Cardiac muscle cell (in vitro differentiated cells and primary cell): Measurements from ENCODE around the gene ADCYAP1R1. TPM values are rescaled to one million over a fixed set of nuclear protein-coding genes. Genes with fewer than 3 reads are reported as not detected.

Source experiments
- DNase-seq, 2 donors: peaks; one replicate each; pipeline versions ENCODE4 v3.0.0 to v3.0.0-alpha.2; 2010 to 2017; ENCODE audit warnings: low read depth in 1 of 2, low spot score in 1 of 2
- H3K27ac ChIP-seq: fragments of 200-600 bp; sonication (generic); 2 replicates; pipeline ENCODE4 v1.5.1; 2016
- H3K27me3 ChIP-seq: fragments of 200-600 bp; sonication (generic); 2 replicates; pipeline ENCODE4 v1.6.0; 2016; ENCODE audit warnings: control low read depth
- H3K36me3 ChIP-seq: fragments of 200-600 bp; sonication (generic); 2 replicates; pipeline ENCODE4 v1.5.1; 2016; ENCODE audit warnings: control low read depth
- H3K4me1 ChIP-seq: fragments of 200-600 bp; sonication (generic); 2 replicates; pipeline ENCODE4 v1.8.1; 2017; ENCODE audit warnings: low read depth, mild to moderate bottlenecking, mixed run types
- H3K4me3 ChIP-seq: fragments of 200-600 bp; sonication (generic); 2 replicates; pipeline ENCODE4 v1.5.1; 2016; ENCODE audit warnings: mild to moderate bottlenecking
- H3K9me3 ChIP-seq: fragments of 200-600 bp; sonication (generic); 2 replicates; pipeline ENCODE4 v1.5.1; 2017; ENCODE audit warnings: low read depth, mild to moderate bottlenecking, control low read depth
- CTCF ChIP-seq: IDR thresholded peaks from 2 replicates; pipeline ENCODE4 v1.5.1; 2012; ENCODE audit warnings: low read depth, mild to moderate bottlenecking, low read length
- polyA plus RNA-seq: library from polyadenylated mRNA; unstranded; fragments of >200 nt; fragmentation: Nextera tagmentation; extraction: Ambion mirVana; gene quantifications from 2 replicates; pipeline ENCODE4 v1.2.1, GENCODE V29; 2016
- total RNA-seq: library from RNA; depleted of rRNA; stranded (reverse); fragments of >200 nt; gene quantifications from 2 replicates; pipeline ENCODE4 v1.2.3, GENCODE V29; 2016

Gene ADCYAP1R1
- total and polyA plus RNA-seq, 2 experiments from 2014 or later = 0.49 to 4.5 TPM

GRCh38 chr7:31061185-31061584 lies 9.1 kb downstream of the ADCYAP1R1 start:
- no peak overlapping the region for H3K4me3 ChIP-seq
- H3K4me1 ChIP-seq = no peaks in the 10 kb centered on the region
- H3K27ac ChIP-seq = no peak overlapping the region
- no peaks in the 10 kb centered on the region for H3K27me3 ChIP-seq
- H3K9me3 ChIP-seq = no peaks in the 10 kb centered on the region
- DNase-seq = no peak
- TF ChIP-seq CTCF = no peak
- no peaks in the 10 kb centered on the region for H3K36me3 ChIP-seq

- no peaks in the 10 kb centered on the region for H3K9me3 ChIP-seq
These were observed 10.8 kb downstream of the ADCYAP1R1 start for GRCh38 chr7:31062746-31063435.

GRCh38 chr7:31065021-31065593 lies 13.0 kb downstream of the ADCYAP1R1 start:
- no peaks in the 10 kb centered on the region for H3K36me3 ChIP-seq
- no peaks in the 10 kb centered on the region for H3K4me1 ChIP-seq
- no peaks in the 10 kb centered on the region for H3K27me3 ChIP-seq
- no peak for DNase-seq
- no peak overlapping the region for H3K4me3 ChIP-seq
- no peaks in the 10 kb centered on the region for H3K9me3 ChIP-seq
- no peak for TF ChIP-seq CTCF
- H3K27ac ChIP-seq = no peak overlapping the region

More at GRCh38 chr7:31062746-31063435, 10.8 kb downstream of the ADCYAP1R1 start:
- TF ChIP-seq CTCF = no peak
- H3K4me3 ChIP-seq = no peak overlapping the region
- H3K36me3 ChIP-seq = no peaks in the 10 kb centered on the region
- DNase-seq = no peak
- H3K27ac ChIP-seq = no peak overlapping the region
- no peaks in the 10 kb centered on the region for H3K27me3 ChIP-seq
- H3K4me1 ChIP-seq = no peaks in the 10 kb centered on the region

GRCh38 chr7:31065840-31066239 lies 13.7 kb downstream of the ADCYAP1R1 start:
- no peaks in the 10 kb centered on the region for H3K36me3 ChIP-seq
- H3K4me1 ChIP-seq = no peaks in the 10 kb centered on the region
- H3K27me3 ChIP-seq = no peaks in the 10 kb centered on the region
- no peak for TF ChIP-seq CTCF
- no peak overlapping the region for H3K27ac ChIP-seq
- H3K9me3 ChIP-seq = no peaks in the 10 kb centered on the region
- no peak for DNase-seq
- no peak overlapping the region for H3K4me3 ChIP-seq

- no peaks in the 10 kb centered on the region for H3K9me3 ChIP-seq
- no peaks in the 10 kb centered on the region for H3K36me3 ChIP-seq
- H3K27me3 ChIP-seq = no peaks in the 10 kb centered on the region
- no peak overlapping the region for H3K27ac ChIP-seq
- H3K4me1 ChIP-seq = no peaks in the 10 kb centered on the region
- no peak overlapping the region for H3K4me3 ChIP-seq
- no peak for TF ChIP-seq CTCF
- no peak for DNase-seq
These were observed 14.5 kb downstream of the ADCYAP1R1 start for GRCh38 chr7:31066516-31067130.
